H9 (cell line): ENCODE data around the gene PSMD1. TPM values are rescaled to one million over a fixed set of nuclear protein-coding genes. Genes with fewer than 3 reads are reported as not detected.

Experiments
- DNase-seq: peaks from one replicate; pipeline ENCODE4 v3.0.0-alpha.2; 2017
- H2AFZ ChIP-seq: one replicate; pipeline ENCODE4 v1.6.1; 2013; ENCODE audit warnings: mild to moderate bottlenecking, low read length, control low read depth, moderate library complexity
- H2AK5ac ChIP-seq: 2 replicates; pipeline ENCODE4 v1.6.1; 2013; ENCODE audit warnings: low read length, control low read depth, mixed read lengths; ENCODE audit not compliant: insufficient read length
- H2BK120ac ChIP-seq: one replicate; pipeline ENCODE4 v1.6.1; 2013; ENCODE audit warnings: low read depth, mild to moderate bottlenecking, low read length, control low read depth, inconsistent platforms; ENCODE audit not compliant: poor library complexity, severe bottlenecking
- H2BK12ac ChIP-seq: 2 replicates; pipeline ENCODE4 v1.6.1; 2013; ENCODE audit warnings: low read length, control low read depth, mixed read lengths, low read depth; ENCODE audit not compliant: insufficient read length
- H2BK15ac ChIP-seq: 2 replicates; pipeline ENCODE4 v1.6.1; 2013; ENCODE audit warnings: low read depth, low read length, control low read depth
- H2BK20ac ChIP-seq: one replicate; pipeline ENCODE4 v1.6.1; 2013; ENCODE audit warnings: low read depth, mild to moderate bottlenecking, low read length, control low read depth, inconsistent platforms; ENCODE audit not compliant: poor library complexity, severe bottlenecking
- H2BK5ac ChIP-seq: 2 replicates; pipeline ENCODE4 v1.6.1; 2013; ENCODE audit warnings: low read length, control low read depth, mixed read lengths; ENCODE audit not compliant: insufficient read length
- H3K14ac ChIP-seq: 2 replicates; pipeline ENCODE4 v1.6.1; 2013; ENCODE audit warnings: low read length, control low read depth; ENCODE audit not compliant: insufficient read depth
- H3K18ac ChIP-seq: 2 replicates; pipeline ENCODE4 v1.6.1; 2013; ENCODE audit warnings: low read depth, mild to moderate bottlenecking, mixed read lengths, low read length, control low read depth; ENCODE audit not compliant: insufficient read length
- H3K23ac ChIP-seq: 2 replicates; pipeline ENCODE4 v1.6.1; 2013; ENCODE audit warnings: low read length, control low read depth, mixed read lengths, low read depth; ENCODE audit not compliant: insufficient read length
- H3K23me2 ChIP-seq: 2 replicates; pipeline ENCODE4 v1.6.1; 2013; ENCODE audit warnings: low read depth, mild to moderate bottlenecking, mixed read lengths, low read length, control low read depth; ENCODE audit not compliant: insufficient read length, poor library complexity, severe bottlenecking
- H3K27ac ChIP-seq: 2 replicates; pipeline ENCODE4 v1.5.1; 2013; ENCODE audit warnings: low read length, control low read depth, mixed read lengths, low read depth; ENCODE audit not compliant: insufficient read length
- H3K27me3 ChIP-seq: 2 replicates; pipeline ENCODE4 v1.6.1; 2013; ENCODE audit warnings: low read length, control low read depth, inconsistent platforms; ENCODE audit not compliant: insufficient read depth
- H3K4ac ChIP-seq: 2 replicates; pipeline ENCODE4 v1.6.1; 2013; ENCODE audit warnings: low read depth, mild to moderate bottlenecking, control low read depth, inconsistent platforms, low read length, moderate library complexity
- H3K4me1 ChIP-seq: 2 replicates; pipeline ENCODE4 v1.6.1; 2013; ENCODE audit warnings: low read length, control low read depth, inconsistent platforms; ENCODE audit not compliant: insufficient read depth
- H3K4me2 ChIP-seq: 2 replicates; pipeline ENCODE4 v1.6.1; 2013; ENCODE audit warnings: low read length, control low read depth, mixed read lengths; ENCODE audit not compliant: insufficient read length, insufficient read depth
- H3K56ac ChIP-seq: 2 replicates; pipeline ENCODE4 v1.6.1; 2013; ENCODE audit warnings: low read depth, mild to moderate bottlenecking, mixed read lengths, low read length, control low read depth; ENCODE audit not compliant: insufficient read length
- H3K79me1 ChIP-seq: 2 replicates; pipeline ENCODE4 v1.6.1; 2013; ENCODE audit warnings: low read depth, mild to moderate bottlenecking, moderate library complexity, low read length, control low read depth, inconsistent platforms; ENCODE audit not compliant: insufficient read depth, poor library complexity, severe bottlenecking
- H3K79me2 ChIP-seq: 2 replicates; pipeline ENCODE4 v1.6.1; 2013; ENCODE audit warnings: low read length, control low read depth, inconsistent platforms; ENCODE audit not compliant: insufficient read depth
- H3K9ac ChIP-seq: 2 replicates; pipeline ENCODE4 v1.6.1; 2013; ENCODE audit warnings: low read length, control low read depth, mixed read lengths; ENCODE audit not compliant: insufficient read length; ENCODE audit errors: extremely low read depth
- H3K9me3 ChIP-seq: one replicate; pipeline ENCODE4 v1.6.1; 2013; ENCODE audit warnings: low read depth, low read length, inconsistent platforms; ENCODE audit not compliant: control insufficient read depth
- H3T11ph ChIP-seq: one replicate; pipeline ENCODE4 v1.6.1; 2013; ENCODE audit warnings: mild to moderate bottlenecking, low read length, control low read depth, inconsistent platforms
- H4K20me1 ChIP-seq: one replicate; pipeline ENCODE4 v1.6.1; 2013; ENCODE audit not compliant: control insufficient read depth, insufficient read length, insufficient read depth
- H4K5ac ChIP-seq: 2 replicates; pipeline ENCODE4 v1.6.1; 2013; ENCODE audit warnings: low read depth, mild to moderate bottlenecking, mixed read lengths, low read length, control low read depth; ENCODE audit not compliant: insufficient read length
- H4K8ac ChIP-seq: replicated peaks from 2 replicates; pipeline ENCODE4 v1.6.1; 2013; ENCODE audit warnings: low read length, control low read depth, mixed read lengths, low read depth; ENCODE audit not compliant: insufficient read length
- H4K91ac ChIP-seq: 2 replicates; pipeline ENCODE4 v1.6.1; 2013; ENCODE audit warnings: low read depth, mild to moderate bottlenecking, moderate library complexity, mixed read lengths, low read length, control low read depth; ENCODE audit not compliant: insufficient read length
- H3K27ac Mint-ChIP-seq, 3 experiments: 2 replicates in 2 of 3; 3 replicates in 1 of 3; pipeline ENCODE4 v1.8.0; 2020 to 2021; ENCODE audit warnings: mixed read lengths in 3 of 3, mild to moderate bottlenecking in 1 of 3, moderate library complexity in 1 of 3
- H3K27me3 Mint-ChIP-seq: 2 replicates; pipeline ENCODE4 v1.8.0; 2021; ENCODE audit warnings: low read depth, mild to moderate bottlenecking, moderate library complexity, mixed read lengths
- H3K36me3 Mint-ChIP-seq, 3 experiments: 2 replicates in 2 of 3; 3 replicates in 1 of 3; pipeline ENCODE4 v1.8.0; 2020 to 2021; ENCODE audit warnings: low read depth in 3 of 3, mixed read lengths in 3 of 3; ENCODE audit not compliant: insufficient read depth in 1 of 3
- H3K4me1 Mint-ChIP-seq, 2 experiments: 2 replicates each; pipeline ENCODE4 v1.8.0; 2020; ENCODE audit warnings: mixed read lengths in 2 of 2
- H3K4me3 Mint-ChIP-seq, 2 experiments: 2 replicates in 1 of 2; 3 replicates in 1 of 2; pipeline ENCODE4 v1.8.0; 2020 to 2021; ENCODE audit warnings: mild to moderate bottlenecking in 2 of 2, mixed read lengths in 2 of 2, moderate library complexity in 1 of 2
- H3K9me3 Mint-ChIP-seq, 2 experiments: 2 replicates in 1 of 2; 3 replicates in 1 of 2; pipeline ENCODE4 v1.8.0; 2020; ENCODE audit warnings: mild to moderate bottlenecking in 2 of 2, mixed read lengths in 2 of 2, moderate library complexity in 1 of 2
- CTCF ChIP-seq: fragments of 200-600 bp; sonication (generic); conservative IDR thresholded peaks from 3 replicates; pipeline ENCODE4 v1.8.0; 2021; ENCODE audit warnings: antibody characterized with exemption, mild to moderate bottlenecking
- WGBS: extraction: QIAGEN DNeasy Blood & Tissue Kit; methylation state at CpG from one replicate; pipeline ENCODE4 v1.1.7; 2013; ENCODE audit warnings: missing lambda C conversion rate, low lambda C conversion rate, mixed read lengths; ENCODE audit not compliant: insufficient read length; ENCODE audit errors: extremely low coverage; 5-methylcytosine and 5-hydroxymethylcytosine counted together
- total RNA-seq: library from RNA; stranded (reverse); gene quantifications from 2 replicates; pipeline ENCODE4 v1.2.1, GENCODE V29; 2021

The PSMD1 gene
- total RNA-seq, 1 experiment from 2014 or later = 166 TPM

- no peak overlapping the region for H2BK15ac ChIP-seq
- H3K23ac ChIP-seq = no peak overlapping the region
- H3T11ph ChIP-seq = no peak overlapping the region
- no peak overlapping the region for H3K27ac Mint-ChIP-seq
- no peak overlapping the region for H3K18ac ChIP-seq
- peak; percentile 85 for TF ChIP-seq CTCF
- no peak overlapping the region for H2BK5ac ChIP-seq
- H3K9me3 ChIP-seq = peaks cover 13% of the 10 kb centered on the region
- no peaks in the 10 kb centered on the region for H3K4me1 ChIP-seq
- peaks cover 8 to 12% of the 10 kb centered on the region in 2 experiments for H3K9me3 Mint-ChIP-seq
- H3K14ac ChIP-seq = no peak overlapping the region
- H3K79me1 ChIP-seq = no peaks in the 10 kb centered on the region
- no peak overlapping the region for H2AFZ ChIP-seq
- H3K23me2 ChIP-seq = no peaks in the 10 kb centered on the region
- no peak overlapping the region for H3K4me3 Mint-ChIP-seq
- no peak overlapping the region for H3K4me2 ChIP-seq
- H3K27me3 ChIP-seq = no peaks in the 10 kb centered on the region
- no peak overlapping the region for H3K27ac ChIP-seq
- no peak overlapping the region for H4K5ac ChIP-seq
- no peak overlapping the region for H3K4ac ChIP-seq
- 0 out of 2 replicates have a peak, but pooled peaks cover 2% of the 10 kb centered on the region for H3K79me2 ChIP-seq
- H3K56ac ChIP-seq = no peak overlapping the region
- H3K36me3 Mint-ChIP-seq = peaks cover 20 to 35% (median 35%) of the 10 kb centered on the region in 3 experiments
- peaks cover 0 to 3% of the 10 kb centered on the region in 2 experiments; a peak in 2 of 4 replicates for H3K4me1 Mint-ChIP-seq
- no peaks in the 10 kb centered on the region for H3K27me3 Mint-ChIP-seq
- no peak overlapping the region for H3K9ac ChIP-seq
- no peak overlapping the region for H2BK20ac ChIP-seq
- H2BK12ac ChIP-seq = no peak overlapping the region
- no peak overlapping the region for H2BK120ac ChIP-seq
- H4K20me1 ChIP-seq = no peaks in the 10 kb centered on the region
- WGBS = no CpG with 5 or more reads among the region's 3 CpGs
- H4K91ac ChIP-seq = no peak overlapping the region
- peak; percentile 43 for DNase-seq
- H4K8ac ChIP-seq = no peak overlapping the region
- no peak overlapping the region for H2AK5ac ChIP-seq
Observed at GRCh38 chr2:231104115-231104713, 47.5 kb downstream of the PSMD1 start.
